Endometrial microvascular endothelial cells (primary cell): ENCODE measurements around the gene USP44. TPM values are rescaled to one million over a fixed set of nuclear protein-coding genes. Genes with fewer than 3 reads are reported as not detected.
"Not testable (repeated sequence)": the region's sequence is repeated elsewhere in the genome, so short reads cannot be mapped to it uniquely, and the experiment has no call there.

Source experiments
- in situ Hi-C: cut with HindIII; loops from 2 replicates; pipeline ENCODE4 v1.10.0; 2017; ENCODE audit warnings: low sequenced_read_pairs, low pct_unique_long_range_greater_than_20kb; ENCODE audit errors: inconsistent ontology term
- total RNA-seq: library from RNA; depleted of rRNA; stranded (reverse); fragments of >200 nt; gene quantifications from one replicate; pipeline ENCODE4 v1.2.3, GENCODE V29; 2015; ENCODE audit errors: inconsistent ontology term

The USP44 gene
- total RNA-seq, result 0.19 TPM

DNA sequence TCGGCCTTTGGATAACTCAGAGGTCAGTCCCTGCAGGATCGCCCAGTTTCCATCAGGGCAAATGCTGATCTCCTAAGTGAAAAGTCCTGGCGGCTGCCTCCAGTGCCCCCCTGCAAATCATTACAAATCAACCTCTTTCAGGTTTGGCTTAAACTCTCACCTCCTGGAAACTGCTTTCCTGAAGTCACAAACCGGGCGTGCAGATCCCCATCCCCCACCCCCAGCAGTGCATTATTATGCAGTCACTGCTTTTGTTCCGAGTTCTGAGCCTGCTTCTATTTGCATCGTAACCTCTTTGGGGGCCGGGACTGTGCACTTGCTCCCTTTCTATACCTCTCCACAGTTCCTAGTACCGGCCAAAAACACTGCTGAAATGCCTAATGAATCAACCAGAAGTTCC is at the start of gene USP44:
TSS of gene USP44 (minus strand) at position 172 of the 400 bp plus-strand sequence. CDS start 17,220 bp downstream, outside the sequence.
- in situ Hi-C loops, result no loop called here

DNA sequence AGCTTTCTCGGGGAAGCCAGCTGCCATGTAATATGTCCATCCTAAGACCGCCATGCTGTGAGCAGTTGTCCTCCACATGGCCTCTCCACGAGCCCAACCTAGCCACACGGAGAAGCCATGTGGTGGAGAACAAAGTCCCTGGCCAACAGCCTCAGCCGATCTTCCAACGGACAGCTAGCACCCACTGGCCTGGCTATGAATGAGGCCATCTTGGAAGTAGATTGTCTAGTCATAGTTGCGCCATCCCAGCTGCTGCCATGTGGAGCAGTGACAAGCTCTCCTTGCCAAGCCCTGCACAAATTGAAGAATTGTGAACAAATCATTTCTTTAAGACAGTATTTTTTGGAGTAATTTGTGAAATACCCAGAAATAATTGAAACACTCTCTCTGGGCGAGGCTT is 49.3 kb upstream of the USP44 start:
- in situ Hi-C loops, result no loop called here

DNA sequence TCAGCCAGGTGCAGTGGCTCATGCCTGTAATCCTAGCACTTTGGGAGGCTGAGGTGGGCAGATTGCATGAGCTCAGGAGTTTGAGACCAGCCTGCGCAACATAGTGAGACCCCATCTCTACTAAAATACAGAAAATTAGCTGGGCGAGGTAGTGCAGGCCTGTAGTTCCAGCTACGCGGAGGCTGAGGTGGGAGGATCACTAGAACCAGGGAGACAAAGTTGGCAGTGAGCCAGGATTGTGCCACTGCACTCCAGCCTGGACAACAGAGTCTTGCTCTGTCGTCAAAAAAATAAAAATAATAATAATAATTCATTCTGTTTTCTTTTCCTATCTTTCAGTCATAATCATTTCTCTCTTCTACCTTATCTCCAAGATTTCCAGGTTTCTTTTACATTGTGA is 48.6 kb upstream of the USP44 start:
- in situ Hi-C loops, result no loop called here

DNA sequence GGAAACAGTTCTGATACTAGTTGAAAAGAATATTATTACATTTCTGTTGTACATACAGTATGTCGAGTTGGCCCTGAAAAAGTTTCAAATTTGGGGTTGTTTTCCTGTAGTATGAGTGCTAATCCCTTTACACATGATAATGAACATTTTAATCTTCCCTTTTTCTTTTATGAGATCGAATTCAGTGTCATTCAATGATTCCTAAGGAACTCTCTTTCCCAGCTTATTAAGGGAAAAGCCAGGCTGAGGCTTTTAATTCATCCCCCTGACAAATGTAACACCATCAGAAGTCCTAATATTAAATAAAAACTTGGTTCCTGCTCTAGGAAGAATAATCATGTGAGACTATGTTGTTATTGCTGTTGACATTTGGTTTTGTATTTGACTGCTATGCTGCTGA is 42.9 kb upstream of the USP44 start:
- in situ Hi-C loops, result no loop called here

DNA sequence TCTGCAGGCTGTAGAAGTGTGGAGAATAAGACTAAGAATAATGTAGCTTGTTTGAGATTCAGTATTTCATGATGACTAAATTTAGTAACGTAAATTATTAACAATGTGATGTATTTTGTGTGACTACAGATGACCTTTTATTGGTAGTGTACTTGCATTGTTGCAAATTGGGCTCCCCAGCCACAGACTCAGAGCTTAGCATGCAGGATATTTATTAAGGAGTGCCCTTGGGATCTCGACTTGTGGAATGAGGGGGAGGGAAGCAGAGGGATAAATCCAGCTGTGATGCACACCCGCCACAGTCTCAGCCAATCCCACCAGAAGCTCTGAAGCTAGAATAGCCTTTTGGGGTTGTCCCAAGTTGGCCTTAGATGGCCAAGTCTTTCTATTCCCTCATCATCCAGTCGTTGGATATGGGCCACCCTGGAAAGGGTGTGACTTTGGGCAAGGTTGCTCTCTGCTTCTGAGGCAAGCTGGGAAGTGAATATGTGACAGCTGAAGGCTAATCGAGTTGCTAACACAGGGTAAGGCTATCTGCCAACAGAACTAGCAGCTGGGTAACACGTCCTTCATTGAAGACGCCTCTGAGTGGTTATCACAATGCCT is 42.1 kb upstream of the USP44 start:
- in situ Hi-C loops, result no loop called here

DNA sequence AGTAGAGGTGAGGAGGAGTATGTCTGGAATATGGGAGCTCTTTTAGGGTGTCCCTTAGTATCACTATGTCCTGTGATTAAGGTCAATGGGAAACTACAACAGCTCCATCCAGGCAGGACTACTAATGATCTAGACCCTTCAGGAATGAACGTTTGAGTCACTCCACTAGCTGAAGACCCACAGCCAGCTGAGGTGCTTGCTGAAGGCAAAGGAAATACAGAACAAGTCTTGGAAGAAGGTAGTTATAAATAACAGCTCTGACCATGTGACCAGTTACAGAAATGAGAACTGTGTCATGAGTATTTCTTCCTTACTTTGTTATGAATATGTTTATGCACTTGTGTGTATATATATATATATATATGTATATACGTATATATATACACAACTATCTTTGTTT is 40.5 kb upstream of the USP44 start:
- in situ Hi-C loops, result no loop called here

DNA sequence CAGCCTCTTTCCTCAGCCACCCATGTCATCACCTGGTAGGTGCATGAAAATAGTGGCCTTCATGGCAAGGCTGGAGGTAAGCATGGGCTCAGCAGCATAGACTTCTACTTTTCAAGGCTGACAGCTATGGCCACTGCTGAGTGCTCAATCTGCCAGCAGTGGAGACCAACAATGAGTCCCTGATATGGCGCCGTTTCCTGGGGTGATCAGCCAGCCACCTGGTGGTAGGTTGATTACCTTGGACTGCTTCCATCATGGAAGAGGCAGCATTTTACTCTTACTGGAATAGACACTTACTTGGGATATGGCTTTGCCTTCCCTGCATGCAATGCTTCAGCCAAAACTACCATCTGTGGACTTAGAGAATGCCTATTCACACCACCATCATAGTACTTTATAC is 39.5 kb upstream of the USP44 start:
- in situ Hi-C loops, result no loop called here

DNA sequence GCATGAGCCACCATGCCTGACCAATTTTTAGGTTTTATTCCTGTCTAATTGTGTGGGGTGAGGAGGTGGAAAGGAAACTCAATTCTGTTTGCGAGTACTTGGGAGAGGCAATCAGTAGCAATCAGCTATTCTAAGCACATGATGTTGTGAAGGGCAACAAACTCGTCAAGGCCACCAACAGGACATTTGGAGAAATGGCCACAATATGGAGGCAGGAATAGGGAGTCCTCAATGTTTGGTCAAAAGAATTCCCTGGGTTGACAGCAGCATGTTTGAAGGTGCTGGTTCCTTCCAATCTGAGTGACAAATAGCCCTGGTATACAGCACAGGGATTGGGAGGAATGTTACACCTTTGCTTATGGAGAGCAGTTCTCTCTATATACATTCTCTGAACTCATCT is 32.7 kb upstream of the USP44 start:
- in situ Hi-C loops, result no loop called here

DNA sequence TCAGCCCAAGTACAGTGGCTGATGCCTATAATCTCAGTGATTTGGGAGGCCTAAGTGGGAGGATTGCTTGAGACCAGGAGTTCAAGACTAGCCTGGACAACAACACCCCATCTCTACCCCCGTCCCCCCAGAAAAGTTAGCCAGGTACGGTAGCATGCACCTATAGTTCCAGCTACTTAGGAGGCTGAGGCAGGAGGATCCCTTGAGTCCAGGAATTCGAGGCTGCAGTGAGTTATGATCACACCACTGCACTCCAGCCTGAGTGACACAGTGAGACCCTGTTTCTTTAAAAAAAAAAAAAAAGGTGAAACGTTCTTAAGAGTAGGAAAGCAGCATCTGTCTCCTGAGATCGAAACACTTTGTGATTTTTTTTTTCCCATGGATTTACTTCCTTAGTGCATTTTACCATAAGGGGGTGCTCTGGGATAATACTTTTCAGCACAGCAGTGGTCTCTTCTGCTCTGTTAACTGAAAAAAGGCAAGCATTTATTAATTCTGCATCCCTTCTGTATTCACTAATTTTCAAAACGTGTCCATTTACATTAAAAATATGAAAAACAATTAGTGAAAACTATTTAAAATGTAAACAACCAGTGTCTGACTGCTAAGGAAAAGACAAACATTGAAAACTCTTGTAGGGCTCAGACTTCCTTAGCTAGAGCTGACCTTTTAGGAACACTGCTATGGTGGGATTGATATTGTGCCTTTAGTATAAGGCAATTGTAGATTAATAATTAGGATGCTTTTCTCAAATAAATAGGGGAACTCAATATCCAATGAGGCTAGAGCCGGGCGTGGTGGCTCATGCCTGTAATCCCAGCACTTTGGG is 31.2 kb upstream of the USP44 start:
- in situ Hi-C loops, result no loop called here

DNA sequence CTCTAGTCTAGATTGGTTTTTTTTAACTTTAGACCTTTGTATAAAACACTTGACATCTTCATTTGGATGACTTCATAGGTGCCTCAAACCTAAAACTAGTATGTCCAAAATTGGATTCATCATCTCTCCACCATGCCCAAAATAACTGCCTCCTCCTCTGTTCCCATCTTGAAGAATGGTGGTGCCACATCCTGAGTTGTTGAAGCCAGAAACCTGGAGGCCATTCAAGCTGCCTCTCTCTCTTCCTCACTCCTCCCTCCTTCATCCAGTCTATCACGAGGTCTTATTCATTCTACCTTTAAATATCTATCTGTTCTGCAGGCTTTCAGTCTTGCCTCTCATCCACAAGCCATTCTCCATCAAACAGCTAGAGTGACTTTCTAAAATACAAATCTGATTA is 26.5 kb upstream of the USP44 start:
- in situ Hi-C loops, result no loop called here

DNA sequence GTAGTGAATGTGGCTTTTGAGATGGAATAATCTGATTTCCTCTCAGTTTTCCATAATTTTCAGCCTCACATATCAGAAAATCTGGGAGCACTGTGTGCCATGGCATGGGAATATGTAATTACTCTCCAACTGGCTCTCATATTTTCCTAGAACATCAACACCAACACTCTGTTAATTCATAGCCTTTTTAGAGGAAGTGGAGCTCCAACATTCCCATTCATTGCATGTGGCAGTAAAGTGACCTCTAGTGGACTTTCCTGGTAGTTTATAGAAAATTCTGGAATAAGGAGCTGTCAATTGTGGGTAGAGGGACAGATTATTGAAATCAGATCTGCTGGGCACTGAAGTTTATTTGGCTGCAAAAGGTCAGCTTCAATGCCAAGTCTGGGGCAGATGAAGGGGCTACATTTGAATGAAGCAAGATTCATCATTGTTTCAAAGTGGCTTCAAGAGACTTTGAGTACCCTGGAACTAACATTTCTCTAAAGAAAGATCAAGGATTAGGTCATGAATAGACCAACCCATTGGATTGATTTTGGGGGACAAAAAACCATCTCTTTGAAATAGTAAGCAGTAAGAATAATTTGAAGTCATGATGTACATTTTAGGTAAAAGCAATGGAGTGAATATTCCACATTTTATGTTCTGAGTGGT is 23.6 kb upstream of the USP44 start:
- in situ Hi-C loops, result no loop called here

DNA sequence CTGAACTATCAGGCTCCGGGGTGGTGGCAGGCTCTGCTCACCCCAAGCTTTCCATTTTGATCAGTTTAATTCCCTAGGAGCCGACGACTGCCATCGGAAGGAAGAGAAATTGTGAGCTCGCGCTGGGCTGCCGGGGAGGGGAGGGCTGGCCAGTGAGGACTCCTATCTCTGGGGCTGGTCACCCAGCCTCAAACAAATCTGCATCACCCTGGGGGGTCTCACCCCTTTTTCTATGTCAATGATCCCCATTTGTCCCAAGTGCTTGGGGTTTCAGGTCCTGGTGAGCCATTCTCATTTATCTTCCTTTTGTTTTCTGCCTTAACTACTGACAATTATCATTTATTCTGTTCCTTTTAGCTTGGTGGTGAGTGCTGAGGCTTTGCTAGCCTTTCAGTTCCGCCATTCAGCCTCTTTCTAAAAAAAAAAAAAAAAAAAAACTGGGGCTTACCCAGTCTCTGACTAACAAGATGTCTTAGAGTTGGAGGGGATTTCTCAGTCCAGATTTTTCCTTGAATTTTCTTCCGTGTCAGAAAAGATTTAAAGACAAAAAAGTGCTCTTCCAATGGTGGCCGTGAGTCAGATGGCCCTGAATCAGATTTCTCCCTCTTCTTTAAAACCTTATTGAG is 22.8 kb upstream of the USP44 start:
- in situ Hi-C loops, result no loop called here

DNA sequence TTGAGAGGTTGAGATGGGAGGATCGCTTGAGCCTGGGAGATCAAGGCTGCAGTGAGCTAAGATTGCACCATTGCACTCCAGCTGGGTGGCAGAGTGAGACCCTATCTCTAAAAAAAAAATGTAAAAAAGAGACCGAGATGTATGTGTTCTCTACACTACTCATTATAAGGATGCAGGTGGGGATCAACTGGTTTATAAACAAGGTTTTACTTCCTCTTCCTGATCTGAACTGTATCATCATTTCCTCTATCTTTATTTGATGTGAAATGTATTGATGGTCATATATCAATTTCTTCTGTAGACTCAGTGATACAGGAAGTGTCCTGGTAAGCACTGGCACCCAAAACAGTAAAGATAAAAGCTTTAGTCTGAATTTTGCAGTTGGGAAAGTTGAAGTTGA is 20.1 kb upstream of the USP44 start:
- in situ Hi-C loops, result no loop called here

DNA sequence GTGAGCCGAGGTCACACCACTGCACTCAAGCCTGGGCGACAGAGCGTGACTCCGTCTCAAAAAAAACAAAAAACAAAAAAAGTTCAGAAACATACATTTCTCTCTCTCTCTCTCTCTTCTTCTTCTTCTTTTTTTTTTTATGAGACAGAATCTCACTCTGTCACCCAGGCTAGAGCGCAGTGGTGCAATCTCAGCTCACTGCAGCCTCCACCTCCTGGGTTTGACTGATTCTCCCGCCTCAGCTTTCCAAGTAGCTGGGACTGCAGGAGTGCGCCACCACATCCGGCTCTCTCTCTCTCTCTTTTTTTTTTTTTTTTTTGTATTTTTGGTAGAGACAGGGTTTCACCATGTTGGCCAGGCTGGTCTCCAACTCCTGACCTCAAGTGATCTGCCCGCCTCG is 16.8 kb upstream of the USP44 start:
- in situ Hi-C loops, result not testable (repeated sequence)

DNA sequence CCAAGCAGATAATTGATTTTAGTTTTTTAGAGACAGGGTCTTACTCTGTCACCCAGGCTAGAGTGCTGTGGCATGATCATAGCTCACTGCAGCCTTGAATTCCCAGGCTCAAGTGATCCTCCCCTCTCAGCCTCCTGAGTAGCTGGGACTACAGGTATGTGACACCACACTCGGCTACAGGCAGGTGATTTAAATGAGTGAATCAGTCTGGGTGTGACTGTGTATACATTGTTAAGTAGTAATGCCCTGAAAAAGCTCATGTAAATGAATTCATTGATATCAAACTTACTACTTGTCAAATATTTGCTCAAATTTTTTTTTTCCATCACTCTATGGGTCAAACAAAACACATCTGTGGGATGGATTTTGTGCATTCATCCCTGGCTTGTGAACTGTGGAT is 6.3 kb upstream of the USP44 start:
- in situ Hi-C loops, result no loop called here

DNA sequence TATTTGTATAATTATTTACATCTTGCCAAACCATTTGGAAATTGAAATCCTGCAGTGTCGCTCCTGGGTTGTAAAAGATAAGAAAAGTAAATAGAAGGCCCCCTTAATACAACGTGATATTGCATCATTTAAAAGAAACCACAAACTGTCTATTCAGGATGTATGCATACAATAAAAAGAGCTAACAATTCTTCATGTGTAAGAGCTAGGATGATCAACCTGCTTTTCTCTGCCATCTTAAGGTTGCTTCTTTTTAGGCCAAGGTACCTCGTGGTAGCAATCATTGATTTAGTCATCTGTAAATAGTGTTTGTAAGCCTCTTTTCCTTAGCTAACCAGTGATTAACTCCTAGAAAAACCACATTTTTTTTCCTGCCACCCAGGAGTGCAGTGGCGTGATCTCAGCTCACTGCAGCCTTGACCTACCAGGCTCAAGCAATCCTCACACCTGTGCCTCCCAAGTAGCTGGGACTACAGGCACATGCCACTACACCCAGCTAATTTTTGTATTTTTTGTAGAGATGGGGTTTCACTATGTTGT is 3.3 kb upstream of the USP44 start:
- in situ Hi-C loops, result no loop called here

DNA sequence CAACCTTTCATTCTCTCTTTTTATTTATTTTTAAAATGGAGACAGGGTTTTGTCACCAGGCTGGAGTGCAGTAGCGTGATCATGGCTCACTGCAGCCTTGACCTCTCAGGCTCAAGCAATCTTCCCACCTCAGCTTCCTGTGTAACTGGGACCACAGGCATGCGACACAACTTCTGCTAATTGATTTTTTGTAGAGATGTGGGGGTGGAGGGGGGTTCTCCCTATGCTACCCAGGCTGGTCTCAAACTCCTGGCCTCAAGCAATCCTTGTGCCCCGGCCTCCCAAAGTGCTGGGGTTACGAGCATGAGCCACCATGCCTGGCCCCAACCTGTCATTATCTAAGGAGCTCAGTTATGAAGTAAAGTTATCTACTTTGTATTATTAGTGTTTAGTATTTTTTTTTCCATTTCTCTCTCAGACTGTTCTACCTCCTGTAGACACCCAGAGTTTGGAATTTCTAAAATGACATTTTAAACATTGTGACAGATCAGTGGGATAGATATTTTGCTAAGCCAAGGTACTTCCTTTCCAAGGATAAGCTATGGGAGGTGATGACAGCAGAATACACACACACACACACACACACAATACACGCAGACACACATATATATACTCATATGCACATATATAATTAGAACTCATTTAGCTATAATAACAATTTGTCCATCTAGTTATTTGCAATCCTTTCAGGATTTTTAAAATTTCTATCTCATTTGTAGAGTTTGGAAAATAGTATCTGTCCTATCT is 2.1 kb upstream of the USP44 start:
- in situ Hi-C loops, result no loop called here

DNA sequence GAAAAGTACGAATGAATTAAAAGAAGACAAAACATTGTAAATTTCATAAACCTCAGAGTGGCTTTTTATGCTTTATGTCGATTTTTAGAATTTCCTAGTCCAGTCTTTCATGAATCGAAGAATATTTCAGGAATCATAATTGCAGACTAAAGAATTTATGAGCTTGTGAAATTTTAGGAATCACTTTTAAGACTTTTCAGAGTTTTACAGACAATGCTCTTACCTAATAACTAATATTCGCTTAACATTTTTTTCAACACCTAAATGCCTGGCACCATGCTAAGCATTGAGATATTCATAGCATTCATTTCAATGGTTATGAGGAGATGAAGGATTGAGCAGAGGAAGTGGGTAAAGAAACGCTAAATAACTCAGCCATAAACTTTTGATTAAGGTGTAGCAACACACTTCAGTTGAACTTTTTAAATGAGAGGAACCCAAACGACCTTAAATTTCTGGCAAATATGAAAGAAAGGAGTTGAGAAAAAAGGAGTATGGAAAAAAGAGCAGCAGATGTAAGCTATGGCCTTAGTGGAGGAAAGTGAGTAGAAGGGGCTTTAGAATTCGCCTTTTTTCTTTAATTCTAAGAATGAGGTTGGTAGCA is 739 bp upstream of the USP44 start:
- in situ Hi-C loops, result no loop called here
